CD14-positive monocyte (primary cell): ENCODE measurements around the gene PCDHGB6. TPM values are rescaled to one million over a fixed set of nuclear protein-coding genes. Genes with fewer than 3 reads are reported as not detected.

Source experiments
- DNase-seq, 3 donors: peaks; one replicate each; pipeline ENCODE4 v3.0.0-alpha.2; 2011 to 2022
- H2AFZ ChIP-seq: 2 replicates; pipeline ENCODE4 v1.6.0; 2012; ENCODE audit warnings: mild to moderate bottlenecking, low read depth, low read length, inconsistent platforms; ENCODE audit not compliant: insufficient read depth, poor library complexity, severe bottlenecking
- H3K27ac ChIP-seq, 2 donors: 1 replicate in 1 of 2; 2 replicates in 1 of 2; pipeline ENCODE4 v1.5.1; 2012 to 2013; ENCODE audit warnings: low read length in 2 of 2, control low read depth in 1 of 2, inconsistent platforms in 1 of 2, low read depth in 1 of 2, mild to moderate bottlenecking in 1 of 2
- H3K27me3 ChIP-seq, 2 donors: one replicate each; pipeline versions ENCODE4 v1.6.0 to v1.6.1; 2011 to 2013; ENCODE audit warnings: low read length in 2 of 2; ENCODE audit not compliant: control insufficient read depth in 2 of 2, insufficient read depth in 2 of 2
- H3K36me3 ChIP-seq, 2 donors: replicated peaks in 1 of 2; 1 replicate in 1 of 2; 2 replicates in 1 of 2; pipeline versions ENCODE4 v1.5.1 to v1.6.1; 2012 to 2013; ENCODE audit warnings: low read length in 2 of 2, control low read depth in 1 of 2, inconsistent platforms in 1 of 2, mild to moderate bottlenecking in 1 of 2; ENCODE audit not compliant: insufficient read depth in 2 of 2, control insufficient read depth in 1 of 2
- H3K4me1 ChIP-seq, 2 donors: 1 replicate in 1 of 2; 2 replicates in 1 of 2; pipeline versions ENCODE4 v1.5.1 to v1.6.1; 2012 to 2013; ENCODE audit warnings: low read length in 2 of 2, control low read depth in 1 of 2, inconsistent platforms in 1 of 2, mild to moderate bottlenecking in 1 of 2, moderate library complexity in 1 of 2; ENCODE audit not compliant: insufficient read depth in 2 of 2, control insufficient read depth in 1 of 2
- H3K4me2 ChIP-seq: replicated peaks from 2 replicates; pipeline ENCODE3; 2012; ENCODE audit warnings: low read length, moderate library complexity, mild to moderate bottlenecking; ENCODE audit not compliant: poor library complexity, severe bottlenecking; ENCODE audit errors: extremely low read depth
- H3K4me3 ChIP-seq, 3 experiments: fragments of 200-600 bp in 1 of 3; sonication (generic) in 1 of 3; replicated peaks in 1 of 3; 1 replicate in 2 of 3; 2 replicates in 1 of 3; pipeline ENCODE4 v1.5.1; 2011 to 2013; ENCODE audit warnings: low read length in 3 of 3, mild to moderate bottlenecking in 3 of 3, control low read depth in 2 of 3, low read depth in 2 of 3, inconsistent platforms in 1 of 3, moderate library complexity in 1 of 3
- H3K79me2 ChIP-seq: 2 replicates; pipeline ENCODE4 v1.6.0; 2012; ENCODE audit warnings: mild to moderate bottlenecking, control low read depth, inconsistent platforms, low read length, moderate library complexity; ENCODE audit not compliant: insufficient read depth
- H3K9ac ChIP-seq: 2 replicates; pipeline ENCODE4 v1.6.0; 2017; ENCODE audit warnings: low read length, mild to moderate bottlenecking; ENCODE audit not compliant: insufficient read depth, poor library complexity, severe bottlenecking
- H3K9me3 ChIP-seq, 2 donors: replicated peaks in 1 of 2; 1 replicate in 1 of 2; 2 replicates in 1 of 2; pipeline versions ENCODE4 v1.5.1 to v1.6.1; 2012 to 2013; ENCODE audit warnings: low read length in 2 of 2, control low read depth in 1 of 2; ENCODE audit not compliant: control insufficient read depth in 1 of 2, insufficient read depth in 1 of 2
- H4K20me1 ChIP-seq: 2 replicates; pipeline ENCODE4 v1.6.0; 2012; ENCODE audit warnings: mild to moderate bottlenecking, low read length, control low read depth, moderate library complexity; ENCODE audit not compliant: insufficient read depth
- H3K27ac Mint-ChIP-seq, 7 donors: one replicate each; pipeline ENCODE4 v1.8.0; 2020; ENCODE audit warnings: mild to moderate bottlenecking in 7 of 7, mixed read lengths in 7 of 7, moderate library complexity in 6 of 7, inconsistent platforms in 2 of 7
- H3K27me3 Mint-ChIP-seq, 3 donors: one replicate each; pipeline ENCODE4 v1.8.0; 2021 to 2022; ENCODE audit warnings: low read depth in 3 of 3, mild to moderate bottlenecking in 3 of 3, mixed read lengths in 3 of 3, moderate library complexity in 3 of 3, inconsistent platforms in 1 of 3
- H3K36me3 Mint-ChIP-seq, 2 donors: one replicate each; pipeline ENCODE4 v1.8.0; 2020; ENCODE audit warnings: mixed read lengths in 2 of 2, inconsistent platforms in 1 of 2, mild to moderate bottlenecking in 1 of 2
- H3K4me1 Mint-ChIP-seq: one replicate; pipeline ENCODE4 v1.8.0; 2020; ENCODE audit warnings: mild to moderate bottlenecking, mixed read lengths
- H3K4me3 Mint-ChIP-seq, 2 donors: one replicate each; pipeline ENCODE4 v1.8.0; 2020; ENCODE audit warnings: mild to moderate bottlenecking in 2 of 2, mixed read lengths in 2 of 2, moderate library complexity in 1 of 2
- H3K9me3 Mint-ChIP-seq, 7 donors: one replicate each; pipeline ENCODE4 v1.8.0; 2020 to 2022; ENCODE audit warnings: mixed read lengths in 7 of 7, mild to moderate bottlenecking in 6 of 7, moderate library complexity in 6 of 7, inconsistent platforms in 2 of 7
- CTCF ChIP-seq: fragments of 200-600 bp; IDR thresholded peaks from one replicate; pipeline ENCODE4 v1.8.0; 2022; ENCODE audit warnings: antibody characterized with exemption, mild to moderate bottlenecking
- WGBS: methylation state at CpG from one replicate; pipeline ENCODE4 v1.1.5; 2013; ENCODE audit warnings: missing lambda C conversion rate; ENCODE audit not compliant: insufficient coverage; 5-methylcytosine and 5-hydroxymethylcytosine counted together
- intact Hi-C, 2 donors: fragments of 100-400 bp; cut with micrococcal nuclease; formaldehyde crosslinking; loops; one replicate each; pipeline versions ENCODE4 v1.15.0 to v1.15.1; 2023
- polyA plus RNA-seq, 3 donors: library from polyadenylated mRNA; depleted of rRNA in 1 of 3; unstranded in 2 of 3; stranded (reverse) in 1 of 3; fragments of 300-500 nt in 2 of 3; fragments of >200 nt in 1 of 3; fragmentation: Illumina TruSeq in 2 of 3; gene quantifications; 1 replicate in 2 of 3; 2 replicates in 1 of 3; pipeline ENCODE4 v1.2.3, GENCODE V29; 2012 to 2021

The PCDHGB6 gene
- polyA plus RNA-seq, 3 donors, result 0.01 to 0.06 TPM; not detected in 1

- H3K9me3 ChIP-seq, result peaks cover 41 to 47% of the 10 kb centered on the region in 2 donors
- Mint-ChIP-seq H3K9me3 (peaks cover 19 to 60% (median 52%) of the 10 kb centered on the region in 7 donors), H3K36me3 (peaks cover 7 to 30% of the 10 kb centered on the region in 2 donors), H3K27me3 (peaks cover 75 to 88% (median 85%) of the 10 kb centered on the region in 3 donors), H3K4me1 (peaks cover 32% of the 10 kb centered on the region), H3K27ac (peak within 1 kb of the TSS in 2 of 7 donors; percentile 41 to 73), H3K4me3 (peak within 1 kb of the TSS; percentile 84 to 93)
- H3K79me2 ChIP-seq, result no peaks in the 10 kb centered on the region
- 11% methylated on average over 32 of the region's 42 CpGs for WGBS
- no peak within 1 kb of the TSS for H3K9ac ChIP-seq
- H3K27ac ChIP-seq, result no peak within 1 kb of the TSS
- H3K36me3 ChIP-seq, result no peaks in the 10 kb centered on the region
- peak within 1 kb of the TSS; percentile 84 for H2AFZ ChIP-seq
- DNase-seq, result peak; percentile 56 to 70 (median 67)
- peak; percentile 86 for TF ChIP-seq CTCF
- peak within 1 kb of the TSS; percentile 89 for H3K4me2 ChIP-seq
- peak within 1 kb of the TSS; percentile 37 to 77 (median 54) for H3K4me3 ChIP-seq
- peaks cover 19 to 21% of the 10 kb centered on the region in 2 donors for H3K4me1 ChIP-seq
- peaks cover 80 to 100% of the 10 kb centered on the region in 2 donors for H3K27me3 ChIP-seq
- H4K20me1 ChIP-seq, result no peaks in the 10 kb centered on the region
- intact Hi-C loops, result loop anchor here (5.0 kb wide), 2 partner anchors 136 to 141 kb away; no protein-coding TSS in a partner anchor
Observed at GRCh38 chr5:141420855-141421488, 13.2 kb downstream of the PCDHGB6 start, which contains the start of gene PCDHGA11. TSS of gene PCDHGA11 (plus strand) at chr5:141421051. CDS start at chr5:141421228, 177 bp downstream.

GRCh38 chr5:141421489-141421855 lies 13.7 kb downstream of the PCDHGB6 start:
- H3K4me3 Mint-ChIP-seq, result peak overlapping the region; percentile 84 to 92
- no peak for DNase-seq
- Histone ChIP-seq H2AFZ (peak overlapping the region; percentile 84), H3K36me3 (no peaks in the 10 kb centered on the region), H4K20me1 (no peaks in the 10 kb centered on the region), H3K9ac (no peak overlapping the region), H3K79me2 (no peaks in the 10 kb centered on the region), H3K4me1 (peaks cover 19 to 21% of the 10 kb centered on the region in 2 donors), H3K9me3 (peaks cover 41 to 47% of the 10 kb centered on the region in 2 donors), H3K4me3 (peak overlapping the region; percentile 37 to 77 (median 54)), H3K27ac (no peak overlapping the region), H3K4me2 (peak overlapping the region; percentile 89), H3K27me3 (peaks cover 80 to 100% of the 10 kb centered on the region in 2 donors)
- peaks cover 19 to 61% (median 54%) of the 10 kb centered on the region in 7 donors for H3K9me3 Mint-ChIP-seq
- TF ChIP-seq CTCF, result no peak
- peak overlapping the region in 2 of 7 donors; percentile 41 to 73 for H3K27ac Mint-ChIP-seq
- peaks cover 76 to 89% (median 85%) of the 10 kb centered on the region in 3 donors for H3K27me3 Mint-ChIP-seq
- H3K36me3 Mint-ChIP-seq, result peaks cover 7 to 30% of the 10 kb centered on the region in 2 donors
- WGBS, result 7% methylated on average over 5 of the region's 13 CpGs
- H3K4me1 Mint-ChIP-seq, result peaks cover 32% of the 10 kb centered on the region
- intact Hi-C loops, result loop anchor here (5.0 kb wide), 2 partner anchors 136 to 141 kb away; no protein-coding TSS in a partner anchor
